ENCODE measurements around the gene SEZ6L2.
"Not testable (repeated sequence)": the region's sequence is repeated elsewhere in the genome, so short reads cannot be mapped to it uniquely, and the experiment has no call there.

Gene SEZ6L2

GRCh38 chr16:29876594-29877249 lies 22.6 kb downstream of the SEZ6L2 start:
- H3K36me3 ChIP-seq: peaks cover 47% of the 10 kb centered on the region
- no peak for TF ChIP-seq CTCF (IDR thresholded peaks at IDR 0.05; ENCODE audit: low read depth, low read length)
- DNase-seq: no peak
- no peaks in the 10 kb centered on the region for H3K27me3 ChIP-seq (ENCODE audit: insufficient read depth, low read depth, severe bottlenecking)
- H3K27ac ChIP-seq: no peak overlapping the region
- no peak overlapping the region for H3K4me3 ChIP-seq (ENCODE audit: low read depth, low read length)
- H3K9me3 ChIP-seq (ENCODE audit: severe bottlenecking): no peaks in the 10 kb centered on the region

- H3K4me3 ChIP-seq (ENCODE audit: low read depth, low read length): no peak overlapping the region
- H3K27ac ChIP-seq: no peak overlapping the region
- TF ChIP-seq CTCF (IDR thresholded peaks at IDR 0.05; ENCODE audit: low read depth, low read length): no peak
- H3K36me3 ChIP-seq: peaks cover 52% of the 10 kb centered on the region
- no peak for DNase-seq
- no peaks in the 10 kb centered on the region for H3K27me3 ChIP-seq (ENCODE audit: insufficient read depth, low read depth, severe bottlenecking)
- no peaks in the 10 kb centered on the region for H3K9me3 ChIP-seq (ENCODE audit: severe bottlenecking)
These were observed 23.1 kb downstream of the SEZ6L2 start for GRCh38 chr16:29876217-29876593.

- no peaks in the 10 kb centered on the region for H3K27me3 ChIP-seq (ENCODE audit: insufficient read depth, low read depth, severe bottlenecking)
- H3K36me3 ChIP-seq: peaks cover 48% of the 10 kb centered on the region
- no peak for DNase-seq
- no peak overlapping the region for H3K4me3 ChIP-seq (ENCODE audit: low read depth, low read length)
- no peaks in the 10 kb centered on the region for H3K9me3 ChIP-seq (ENCODE audit: severe bottlenecking)
- no peak for TF ChIP-seq CTCF (IDR thresholded peaks at IDR 0.05; ENCODE audit: low read depth, low read length)
- H3K27ac ChIP-seq: no peak overlapping the region
These were observed 24.1 kb downstream of the SEZ6L2 start for GRCh38 chr16:29875206-29875605.

GRCh38 chr16:29873319-29873718 lies 26.0 kb downstream of the SEZ6L2 start:
- H3K27ac ChIP-seq: no peak overlapping the region
- H3K4me3 ChIP-seq (ENCODE audit: low read depth, low read length): no peak overlapping the region
- no peaks in the 10 kb centered on the region for H3K9me3 ChIP-seq (ENCODE audit: severe bottlenecking)
- H3K27me3 ChIP-seq (ENCODE audit: insufficient read depth, low read depth, severe bottlenecking): no peaks in the 10 kb centered on the region
- no peak for TF ChIP-seq CTCF (IDR thresholded peaks at IDR 0.05; ENCODE audit: low read depth, low read length)
- no peak for DNase-seq
- peaks cover 34% of the 10 kb centered on the region for H3K36me3 ChIP-seq

GRCh38 chr16:29871822-29872546 lies 27.4 kb downstream of the SEZ6L2 start:
- no peak for TF ChIP-seq CTCF (IDR thresholded peaks at IDR 0.05; ENCODE audit: low read depth, low read length)
- no peaks in the 10 kb centered on the region for H3K27me3 ChIP-seq (ENCODE audit: insufficient read depth, low read depth, severe bottlenecking)
- peaks cover 24% of the 10 kb centered on the region for H3K36me3 ChIP-seq
- no peak for DNase-seq
- H3K27ac ChIP-seq: no peak overlapping the region
- H3K9me3 ChIP-seq (ENCODE audit: severe bottlenecking): no peaks in the 10 kb centered on the region
- H3K4me3 ChIP-seq (ENCODE audit: low read depth, low read length): no peak overlapping the region

GRCh38 chr16:29869067-29869466 lies 30.3 kb downstream of the SEZ6L2 start:
- peaks cover 15% of the 10 kb centered on the region for H3K36me3 ChIP-seq
- H3K27me3 ChIP-seq (ENCODE audit: insufficient read depth, low read depth, severe bottlenecking); DNase-seq; H3K27ac ChIP-seq; H3K4me3 ChIP-seq (ENCODE audit: low read depth, low read length); H3K9me3 ChIP-seq (ENCODE audit: severe bottlenecking): not testable (repeated sequence)
